HG03521 (cell line): ENCODE data around the gene LTF.

Source experiments
- ATAC-seq: cut with Tn5 transposase; IDR thresholded peaks from one replicate; pipeline ENCODE4 v1.9.1; 2021; ENCODE audit warnings: mild to moderate bottlenecking, moderate library complexity; ENCODE audit not compliant: unreplicated experiment

The LTF gene

DNA sequence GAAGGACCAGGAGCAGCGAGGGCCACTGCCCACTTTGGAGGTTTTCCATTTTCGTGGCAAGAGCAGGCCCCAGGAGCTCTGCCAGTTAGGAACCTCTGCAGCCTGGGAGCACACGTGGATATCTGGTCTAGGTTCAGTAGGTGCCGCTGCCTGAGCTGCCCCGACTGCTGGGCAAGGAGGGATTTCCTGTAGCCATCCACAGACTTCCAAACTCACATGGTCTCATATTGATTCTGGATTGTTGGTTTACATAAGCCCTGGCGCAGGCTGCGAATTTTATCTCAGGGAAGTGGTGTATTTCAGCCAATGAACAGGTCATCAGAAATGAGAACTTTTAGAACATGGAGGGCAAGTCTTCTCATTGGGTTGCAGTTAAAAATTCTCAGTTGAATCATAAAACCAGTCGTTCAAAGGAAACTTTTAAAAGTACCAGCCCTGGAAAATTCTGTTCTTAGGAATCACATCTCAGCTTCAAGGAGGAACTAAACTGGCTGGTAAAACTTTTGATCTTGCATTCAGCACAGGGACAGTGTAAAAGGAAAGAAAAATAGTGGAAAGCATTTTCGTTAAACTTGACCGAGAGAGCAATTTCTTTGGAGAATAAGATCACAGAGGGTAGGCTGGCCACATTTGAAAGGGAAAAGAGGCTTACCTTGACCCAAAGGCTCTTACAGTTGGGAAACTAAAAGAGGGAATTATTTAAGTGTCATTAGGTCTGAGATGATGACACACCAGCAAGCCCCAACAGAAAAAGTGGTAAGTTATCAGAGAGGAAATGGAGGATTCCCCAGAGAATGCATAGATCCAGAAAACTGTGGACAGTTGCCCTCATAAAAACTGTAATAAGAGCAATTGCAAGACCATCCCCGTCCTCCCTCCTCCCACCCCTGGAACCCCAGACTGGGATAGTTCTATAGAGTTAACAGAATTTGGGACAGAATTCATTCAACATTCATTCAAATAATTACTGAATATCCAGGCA, 26.7 kb upstream of the LTF start:
- ATAC-seq, result no peak

DNA sequence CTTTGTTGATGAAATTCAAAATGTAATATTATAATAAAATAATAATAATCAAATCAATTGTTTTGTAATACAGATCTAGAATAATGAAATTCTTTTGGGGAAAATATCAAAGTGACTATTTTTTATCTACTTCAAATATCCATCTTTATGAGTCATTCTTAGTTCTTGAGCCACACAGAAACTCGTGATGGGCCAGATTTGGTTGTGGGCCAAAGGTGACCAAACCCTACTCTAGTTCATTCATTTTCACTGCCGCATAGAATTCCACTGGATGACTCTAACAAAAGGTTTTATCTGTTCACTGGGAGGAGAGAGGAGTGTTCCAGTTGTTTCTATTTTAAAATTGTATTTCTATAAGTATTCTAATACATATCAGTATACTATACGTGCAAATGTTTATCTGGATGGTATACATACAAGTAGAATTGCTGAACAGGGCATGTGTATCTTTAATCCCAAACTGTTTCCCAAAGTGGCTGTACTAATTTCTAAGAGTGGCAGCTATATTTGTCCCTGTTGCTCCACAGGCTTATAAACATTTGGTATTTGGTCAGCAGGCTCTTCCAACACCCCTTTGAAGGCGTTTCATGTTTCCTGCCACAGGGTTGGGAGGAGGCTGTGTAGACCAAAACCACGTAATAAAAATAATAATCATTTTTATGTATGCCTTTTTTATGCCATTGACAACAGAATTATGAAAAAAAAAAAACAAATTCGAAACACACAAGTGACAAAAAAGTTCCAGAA, 25.8 kb upstream of the LTF start:
- ATAC-seq, result no peak

DNA sequence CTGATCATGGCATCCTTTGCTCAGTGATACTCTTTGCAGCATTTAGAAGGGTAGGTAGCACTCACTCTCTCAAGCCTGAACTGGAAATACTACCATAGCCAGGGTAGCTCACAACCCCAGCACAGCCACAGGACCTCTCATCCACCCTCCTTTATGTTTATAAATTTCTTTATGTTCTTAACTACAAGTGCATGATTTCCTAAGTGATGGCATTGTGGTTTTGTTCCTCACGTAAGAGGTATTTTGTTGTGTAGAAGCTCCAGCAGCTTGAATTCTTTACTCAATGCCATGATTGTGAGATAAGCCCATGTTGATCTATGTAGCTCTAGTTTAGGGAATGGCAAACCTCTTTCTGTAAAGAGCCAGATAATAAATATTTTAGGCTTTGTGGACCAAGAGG, 25.2 kb upstream of the LTF start:
- no peak for ATAC-seq

DNA sequence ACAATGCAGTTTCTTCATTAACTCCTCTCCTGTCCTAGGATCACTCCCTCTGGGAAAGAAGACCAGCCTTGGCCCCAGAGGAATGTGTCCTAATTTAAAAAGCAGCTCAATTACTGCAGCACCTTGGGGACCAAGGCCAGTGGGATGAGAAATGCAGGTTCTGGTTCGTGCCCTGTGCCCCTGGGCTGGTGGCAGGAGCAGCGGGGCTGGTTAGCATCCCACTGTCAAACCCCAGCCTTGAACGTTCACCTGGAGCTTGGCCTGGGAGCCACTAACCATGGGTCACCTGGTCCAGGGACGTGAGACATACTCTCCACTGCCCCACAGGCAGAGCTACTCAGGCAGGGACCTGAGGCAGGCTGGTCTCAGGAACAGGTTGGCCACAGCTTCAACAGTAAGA, 24.7 kb upstream of the LTF start:
- no peak for ATAC-seq

DNA sequence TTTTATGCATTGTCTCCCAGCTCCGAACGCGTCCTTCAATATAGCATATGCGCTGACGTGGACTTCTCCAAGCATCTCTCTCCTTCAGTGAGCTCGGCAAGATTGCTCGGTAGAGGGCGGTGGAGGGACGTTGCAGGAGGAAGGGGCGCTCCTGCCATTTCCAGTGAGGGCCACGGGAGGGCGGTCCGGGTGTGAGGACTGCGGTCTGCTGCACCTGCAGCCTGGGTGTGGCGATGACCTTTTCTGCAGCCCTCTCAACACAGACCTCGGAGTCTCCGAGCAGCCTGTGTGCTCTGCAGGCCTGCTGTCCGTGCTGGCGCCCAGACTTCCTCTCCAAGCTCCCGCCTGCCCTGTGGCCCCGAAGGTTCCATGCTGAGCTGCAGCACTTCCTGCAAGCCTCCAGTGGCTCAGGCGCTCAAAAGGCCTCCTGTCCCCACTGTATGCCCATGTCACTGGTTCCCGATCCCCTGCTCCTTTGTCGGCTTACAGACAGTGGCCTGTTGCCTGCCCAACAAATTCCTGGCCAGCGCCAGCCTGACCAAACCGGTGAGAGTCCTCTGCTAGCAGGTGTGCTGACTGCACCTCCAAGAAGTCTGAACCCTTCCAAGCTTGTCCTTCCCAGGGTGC, 24.1 kb upstream of the LTF start:
- ATAC-seq, result peak; percentile 87

DNA sequence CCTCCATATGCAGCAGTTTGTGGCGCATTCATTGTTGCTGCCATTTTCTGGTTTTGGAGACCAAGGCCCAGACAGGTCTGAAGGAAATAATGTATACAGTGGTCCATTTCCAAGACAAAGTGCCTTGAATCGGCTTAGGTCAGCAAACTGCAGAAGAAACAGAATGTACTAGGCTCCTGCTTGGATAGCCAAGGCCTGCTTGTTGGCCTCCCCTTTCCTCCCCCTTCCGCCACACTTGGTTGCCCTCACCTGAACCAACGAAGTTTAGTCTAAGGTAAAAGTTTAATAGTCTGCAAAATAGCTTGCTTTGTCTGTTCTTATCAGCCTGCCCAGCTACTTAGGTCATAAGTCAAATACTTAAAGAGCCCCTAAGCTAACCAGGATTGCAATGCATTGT, 21.1 kb upstream of the LTF start:
- no peak for ATAC-seq

DNA sequence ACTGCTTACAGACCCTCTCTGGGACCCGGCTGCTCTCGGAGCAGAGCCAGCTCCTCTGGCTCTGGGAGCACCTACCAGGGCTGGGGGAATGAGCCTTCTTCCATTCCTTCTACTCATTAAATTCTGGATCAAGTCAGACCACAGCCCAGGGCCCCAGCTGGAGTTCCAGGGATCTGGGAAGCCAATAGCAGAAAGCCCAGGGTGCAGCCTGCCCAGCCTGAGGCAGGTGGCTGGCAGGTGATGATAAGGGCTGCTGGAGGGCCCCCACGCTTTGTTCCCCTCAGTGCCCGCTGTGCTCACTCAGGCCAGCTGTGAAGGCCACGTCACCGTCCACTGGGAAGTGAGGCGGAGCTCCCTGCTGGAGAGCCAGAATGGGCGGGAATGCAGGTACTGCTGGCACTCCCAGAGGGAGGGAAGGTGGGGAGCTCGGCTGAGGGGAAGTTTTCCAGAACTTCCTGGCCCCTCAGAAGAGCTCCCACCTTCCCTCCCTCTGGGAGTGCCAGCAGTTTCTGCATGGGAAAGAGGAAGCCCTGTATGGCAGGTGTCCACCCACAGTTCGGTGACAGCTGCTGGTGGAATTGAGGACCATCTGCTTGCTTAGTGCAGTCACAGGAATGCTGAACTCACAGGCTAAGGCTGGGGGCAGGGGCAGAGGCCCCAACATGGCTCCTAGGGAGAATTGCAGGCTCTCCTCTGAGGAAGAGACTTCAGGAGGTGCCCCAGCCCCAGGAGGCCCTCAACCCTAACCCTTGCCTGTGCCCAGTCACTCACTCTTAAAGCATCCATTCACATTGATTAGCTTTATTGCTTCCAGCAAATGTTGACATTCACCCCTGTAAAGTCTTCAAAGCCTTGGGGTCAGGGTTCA, 20.4 kb upstream of the LTF start:
- no peak for ATAC-seq

DNA sequence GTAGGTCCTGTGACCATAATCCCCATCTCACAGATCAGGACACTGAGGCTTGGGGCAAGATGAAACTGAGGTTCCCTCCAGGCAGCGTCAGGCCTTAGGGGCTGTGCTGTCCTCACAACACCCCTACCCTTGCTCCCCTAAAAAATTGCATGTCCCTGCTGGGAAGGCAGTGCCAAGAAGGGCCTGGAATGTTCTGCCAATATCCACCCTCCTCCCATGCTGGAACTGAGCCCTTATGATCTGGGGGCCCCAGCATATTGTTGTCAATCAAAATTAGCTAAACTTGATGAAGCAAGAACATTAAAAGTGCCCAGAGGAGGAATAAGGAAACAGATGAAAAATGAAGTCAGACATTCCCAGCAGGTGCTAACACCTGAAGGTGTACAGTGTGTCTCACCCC, 19.7 kb upstream of the LTF start:
- no peak for ATAC-seq

DNA sequence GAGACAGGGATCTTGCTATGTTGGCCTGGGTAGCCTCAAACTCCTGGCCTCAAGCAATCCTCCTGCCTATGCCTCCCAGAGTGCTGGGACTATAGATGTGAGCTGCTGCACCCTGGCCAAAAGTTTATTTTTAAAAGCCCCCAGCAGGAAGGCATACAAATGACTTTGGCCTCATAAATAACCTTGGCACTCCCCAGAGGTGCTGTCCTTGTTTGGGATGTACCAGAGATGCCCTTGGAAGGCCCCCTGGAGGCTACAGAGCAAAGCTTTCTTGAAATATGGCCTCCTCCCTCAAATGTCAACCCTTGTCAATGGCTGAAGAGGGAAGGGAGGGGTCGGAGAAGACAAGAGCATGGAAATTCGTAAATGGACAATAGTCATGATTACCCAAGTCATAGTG, 19.1 kb upstream of the LTF start:
- no peak for ATAC-seq

DNA sequence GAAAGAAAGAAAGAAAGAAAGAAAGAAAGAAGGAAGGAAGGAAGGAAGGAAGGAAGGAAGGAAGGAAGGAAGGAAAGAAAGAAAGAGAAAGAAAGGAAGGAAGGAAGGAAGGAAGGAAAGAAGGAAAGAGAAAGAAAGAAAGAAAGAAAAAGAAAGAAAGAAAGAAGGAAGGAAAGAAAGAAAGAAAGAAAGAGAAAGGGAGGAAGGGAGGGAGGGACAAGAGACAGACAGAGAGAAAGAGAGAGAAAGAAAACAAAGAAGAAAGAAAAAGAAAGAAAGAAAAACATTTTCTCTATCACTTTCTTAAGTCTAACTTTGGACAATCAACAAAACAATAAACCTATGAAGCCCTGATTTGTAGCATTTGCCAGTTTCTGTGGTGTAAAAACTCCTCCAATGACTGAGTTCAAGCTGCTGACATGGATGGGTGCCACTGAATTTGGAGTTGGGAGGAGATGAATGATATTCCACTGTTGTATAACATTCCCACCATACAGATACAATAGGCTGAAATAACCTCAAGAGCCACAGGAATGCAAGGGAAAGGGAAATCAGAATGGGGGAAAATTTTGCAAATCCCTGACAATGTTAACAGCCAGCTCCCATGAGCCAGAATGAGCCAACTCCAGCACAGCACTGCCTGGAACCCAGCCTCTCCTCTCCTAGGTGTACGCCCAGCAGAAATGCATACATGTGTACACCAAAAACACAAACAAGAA, 18.1 kb upstream of the LTF start:
- ATAC-seq, result no peak

DNA sequence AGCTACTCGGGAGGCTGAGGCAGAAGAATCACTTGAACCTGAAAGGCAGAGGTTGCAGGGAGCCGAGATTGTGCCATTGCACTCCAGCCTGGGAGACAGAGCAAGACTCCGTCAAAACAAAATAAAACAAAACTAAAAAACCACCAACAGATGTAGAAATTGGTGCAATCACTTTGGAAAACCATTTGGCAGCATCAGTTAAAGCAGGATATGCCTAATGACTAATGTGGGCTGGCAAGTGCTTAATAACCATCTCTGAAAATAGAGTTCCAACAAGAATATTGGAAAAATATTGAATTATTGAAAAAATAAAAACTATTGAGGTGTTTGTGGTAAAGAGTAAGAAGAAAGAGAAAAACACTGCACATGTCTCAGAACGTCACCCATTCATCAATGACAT, 16.9 kb upstream of the LTF start:
- no peak for ATAC-seq

DNA sequence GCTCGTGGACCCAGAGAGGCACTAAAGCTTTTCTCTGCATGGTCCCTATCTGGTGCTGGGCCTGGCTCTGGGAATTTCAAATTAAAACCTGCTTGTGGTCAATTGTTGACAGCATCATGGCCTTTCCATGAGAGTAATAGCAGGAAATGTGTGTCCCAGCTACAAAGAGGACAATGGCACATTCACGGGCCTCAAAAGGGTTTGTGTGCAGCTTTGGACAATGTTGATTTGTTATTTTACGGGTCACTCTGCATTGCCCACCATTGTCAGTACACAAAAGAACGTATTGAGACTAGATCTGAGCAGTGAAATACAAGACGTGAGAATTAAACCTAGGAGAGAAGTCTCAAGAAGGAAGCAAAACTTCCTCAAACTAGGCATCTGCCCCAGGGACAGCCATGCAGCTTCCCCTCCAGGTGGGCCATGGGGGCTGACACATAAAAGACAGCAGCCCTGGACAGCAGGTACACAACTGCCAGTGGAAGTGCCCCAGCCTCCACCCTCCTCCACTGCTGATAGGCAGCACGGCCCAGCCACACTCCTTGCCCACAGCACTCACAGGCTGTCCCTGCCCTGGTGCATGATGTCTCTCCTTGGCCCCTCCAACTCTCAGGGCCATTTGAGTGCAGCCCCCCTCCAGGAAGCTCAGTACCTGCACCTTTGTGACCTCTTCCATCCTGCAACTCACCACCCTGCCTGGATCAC, 15.9 kb upstream of the LTF start:
- ATAC-seq, result no peak

DNA sequence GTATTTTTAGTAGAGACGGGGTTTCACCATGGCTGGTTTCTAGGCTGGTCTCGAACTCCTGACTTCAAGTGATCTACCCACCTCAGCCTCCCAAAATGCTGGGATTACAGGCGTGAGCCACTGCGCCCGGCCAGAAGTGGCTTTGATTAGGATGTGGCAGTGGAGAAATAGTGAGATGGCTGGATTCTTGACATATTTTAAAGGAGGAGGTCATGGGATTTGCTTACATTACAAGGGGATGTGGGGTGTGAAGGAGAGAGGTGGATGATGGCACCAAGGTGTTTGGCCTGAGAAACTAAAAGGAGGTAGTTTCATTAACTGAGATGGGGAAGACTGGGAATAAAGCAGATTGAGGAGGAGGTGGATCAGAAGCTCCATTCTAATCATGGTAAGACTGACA, 15.0 kb upstream of the LTF start:
- ATAC-seq, result no peak

DNA sequence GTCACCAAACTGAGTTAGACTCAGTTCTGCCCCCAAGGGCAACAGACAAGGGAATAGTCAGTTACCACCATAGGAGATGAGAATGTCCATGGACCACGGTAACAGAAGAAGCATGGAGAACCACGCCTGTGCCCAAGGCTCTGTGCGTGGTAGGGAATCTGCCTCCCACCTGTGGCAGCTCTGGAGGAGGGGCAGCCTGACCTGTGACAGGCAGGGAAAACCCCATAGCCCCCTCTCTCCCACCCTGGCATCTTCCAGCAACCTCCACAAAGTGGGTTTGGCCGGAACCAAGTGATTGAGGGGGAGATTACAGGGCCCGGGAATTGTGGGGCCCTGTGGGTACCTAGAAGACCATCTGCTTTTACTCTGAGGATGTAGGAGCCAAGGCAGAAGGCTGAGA, 14.3 kb upstream of the LTF start:
- ATAC-seq, result no peak

DNA sequence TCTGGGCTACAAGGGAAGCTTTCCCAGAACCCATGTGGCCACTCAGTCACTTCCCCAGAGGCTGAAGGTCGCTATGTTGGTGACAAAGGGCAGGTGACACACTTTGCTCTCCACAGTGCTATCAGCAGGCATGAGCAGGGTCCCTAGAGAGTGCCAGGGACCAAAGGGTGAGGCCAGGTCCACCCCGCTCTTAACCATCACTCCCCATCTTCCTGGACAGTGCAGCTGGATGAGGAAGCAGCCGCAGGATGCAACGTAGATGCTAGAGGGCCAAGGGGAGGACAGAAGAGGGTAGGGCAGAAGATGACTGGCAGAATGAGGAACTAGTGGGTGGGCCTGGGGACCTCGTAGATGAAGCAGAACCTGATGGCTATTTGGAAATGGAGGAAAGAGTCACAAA, 13.6 kb upstream of the LTF start:
- ATAC-seq, result no peak

DNA sequence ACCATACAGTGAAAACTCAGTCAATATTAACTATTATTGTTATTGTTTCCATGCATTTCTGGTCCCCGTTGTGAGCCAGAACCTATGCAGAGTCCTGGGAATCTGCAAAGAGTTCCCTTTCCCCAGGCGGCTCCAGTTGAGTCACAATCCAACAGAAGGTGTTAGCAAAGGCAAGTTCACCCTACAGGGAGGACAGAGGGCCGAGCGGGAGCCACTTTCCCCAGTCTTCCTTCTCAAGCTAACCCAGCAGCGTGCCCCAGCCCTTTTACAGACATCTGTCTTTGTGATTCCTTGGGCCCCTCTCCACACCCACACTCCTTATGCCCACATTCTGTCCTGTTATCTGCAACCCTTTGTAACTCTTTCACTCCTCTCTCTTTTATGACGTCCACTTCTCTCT, 13.1 kb upstream of the LTF start:
- ATAC-seq, result no peak

DNA sequence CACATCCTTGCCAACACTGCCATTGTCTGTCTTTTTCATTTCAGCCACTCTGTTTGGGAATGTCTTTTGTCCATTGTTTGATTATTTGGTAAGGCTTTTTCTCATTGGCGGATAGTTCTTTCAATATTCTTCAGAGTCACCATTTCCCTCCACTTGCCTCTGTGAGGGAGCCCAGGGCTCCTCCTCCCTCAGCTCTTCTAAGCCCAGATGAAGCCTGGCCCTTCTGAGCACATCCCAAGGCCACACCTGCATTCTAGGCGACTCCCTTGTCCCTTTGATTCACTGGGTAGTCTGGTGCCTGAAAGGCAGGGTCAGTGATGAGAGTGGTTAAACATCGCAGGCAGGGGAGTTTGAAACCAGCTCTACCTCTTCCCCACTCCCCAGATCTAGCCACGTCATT, 12.4 kb upstream of the LTF start:
- ATAC-seq, result no peak

DNA sequence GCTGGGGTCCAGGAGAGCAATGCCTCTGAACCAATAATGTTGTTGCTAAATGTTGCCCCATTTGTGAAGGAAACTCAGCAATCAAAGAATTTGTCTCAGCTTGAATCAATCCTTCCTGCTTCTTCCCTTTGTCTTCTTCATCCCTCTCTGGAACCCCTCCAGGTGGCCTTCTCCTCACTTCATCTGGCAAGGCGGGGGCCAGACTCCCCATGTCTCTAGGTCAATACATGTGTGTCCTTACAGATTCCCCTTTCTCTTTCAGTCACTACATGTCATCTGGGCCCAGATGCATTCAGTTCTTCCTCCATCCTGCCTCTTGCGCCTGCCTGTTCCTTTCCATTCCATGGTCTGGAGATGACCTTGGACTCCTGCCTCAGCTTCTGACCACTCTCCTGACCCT, 8.0 kb upstream of the LTF start:
- no peak for ATAC-seq

DNA sequence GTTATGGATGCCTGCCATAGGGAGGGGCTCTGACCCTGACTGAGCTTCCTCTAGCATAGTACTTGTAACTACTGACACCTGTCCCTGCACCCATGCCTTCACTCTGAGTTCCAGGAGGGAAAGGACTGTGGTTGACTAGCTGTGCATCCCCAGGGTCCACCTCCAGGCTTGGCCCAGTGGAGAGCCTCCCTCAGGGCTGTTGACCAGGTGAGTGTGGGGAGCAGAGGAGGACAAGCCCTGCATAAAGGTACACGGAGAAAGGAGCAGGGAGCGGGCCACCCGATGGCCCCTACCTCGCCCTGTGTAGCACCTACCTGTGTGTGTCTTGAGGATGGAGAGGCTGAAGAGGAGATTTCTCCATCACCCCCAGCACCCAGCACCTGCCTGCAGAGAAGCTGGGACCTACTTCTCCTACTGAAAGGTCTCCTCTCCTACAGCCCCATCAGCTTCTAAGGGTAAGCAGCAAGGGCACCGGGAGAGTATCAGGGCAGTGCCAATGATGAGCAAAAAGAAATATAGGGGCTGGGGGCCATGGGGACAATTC, 6.7 kb upstream of the LTF start:
- no peak for ATAC-seq
